SU-DHL-6 (cell line): Measurements from ENCODE around the gene LRCH3.

Experiments used
- H2AFZ ChIP-seq: fragments of 200-600 bp; sonication (generic); 2 replicates; pipeline ENCODE4 v1.6.1; 2014; ENCODE audit warnings: low read depth, mild to moderate bottlenecking, moderate library complexity, mixed read lengths, antibody characterized with exemption, low read length; ENCODE audit not compliant: severe bottlenecking
- H3F3A ChIP-seq: fragments of 200-600 bp; shearing (Covaris generic); 2 replicates; pipeline ENCODE4 v1.6.0; 2016; ENCODE audit warnings: antibody characterized with exemption, mild to moderate bottlenecking; ENCODE audit not compliant: insufficient read depth
- H3K27ac ChIP-seq: fragments of 200-600 bp; sonication (generic); 2 replicates; pipeline ENCODE4 v1.5.1; 2016; ENCODE audit warnings: low read depth, mild to moderate bottlenecking, low read length, moderate library complexity, mixed read lengths
- H3K27me3 ChIP-seq: fragments of 200-600 bp; sonication (generic), shearing (Covaris generic); 2 replicates; pipeline ENCODE4 v1.6.0; 2014; ENCODE audit warnings: mild to moderate bottlenecking, low read length
- H3K36me3 ChIP-seq: fragments of 200-600 bp; sonication (generic); 2 replicates; pipeline ENCODE4 v1.6.1; 2014; ENCODE audit warnings: mild to moderate bottlenecking, low read length, mixed read lengths
- H3K4me2 ChIP-seq: fragments of 300-600, 200-600 bp; shearing (Covaris generic), sonication (generic); 2 replicates; pipeline ENCODE4 v1.6.0; 2014; ENCODE audit warnings: low read length, low read depth, mild to moderate bottlenecking; ENCODE audit not compliant: poor library complexity, severe bottlenecking
- H3K4me3 ChIP-seq: fragments of 200-600 bp; sonication (generic); 2 replicates; pipeline ENCODE4 v1.5.1; 2014; ENCODE audit warnings: antibody characterized with exemption, low read length, mild to moderate bottlenecking, mixed read lengths; ENCODE audit not compliant: insufficient read depth, poor library complexity, severe bottlenecking
- H3K79me2 ChIP-seq: fragments of 200-600 bp; sonication (generic); 2 replicates; pipeline ENCODE4 v1.6.1; 2014; ENCODE audit warnings: mild to moderate bottlenecking, low read length, moderate library complexity; ENCODE audit not compliant: insufficient read depth
- H3K9ac ChIP-seq: fragments of 200-600 bp; sonication (generic); 2 replicates; pipeline ENCODE4 v1.7.0; 2014; ENCODE audit warnings: mild to moderate bottlenecking, low read length
- H3K9me2 ChIP-seq: fragments of 200-600 bp; sonication (generic); replicated peaks from 2 replicates; pipeline ENCODE4 v1.6.1; 2014; ENCODE audit warnings: low read length; ENCODE audit not compliant: insufficient read depth
- H3K9me3 ChIP-seq: fragments of 200-600 bp; sonication (generic); 2 replicates; pipeline ENCODE4 v1.6.1; 2014; ENCODE audit warnings: low read length, mixed read lengths; ENCODE audit not compliant: insufficient read depth
- H4K20me1 ChIP-seq: fragments of 200-600 bp; sonication (generic); 2 replicates; pipeline ENCODE4 v1.6.1; 2014; ENCODE audit warnings: low read depth, mild to moderate bottlenecking, antibody characterized with exemption, low read length, moderate library complexity, mixed read lengths
- EZH2phosphoT487 ChIP-seq: fragments of 200-600 bp; sonication (generic), shearing (Covaris generic); conservative IDR thresholded peaks from 2 replicates; pipeline ENCODE4 v1.6.1; 2018; ENCODE audit warnings: mild to moderate bottlenecking, antibody characterized with exemption, low read length, moderate library complexity, mixed read lengths
- TF ChIP-seq, protein P1 (sequence below): fragments of 200-600 bp; sonication (generic); IDR thresholded peaks from one replicate; pipeline ENCODE4 v1.5.1; 2017; ENCODE audit warnings: antibody characterized with exemption, mild to moderate bottlenecking, low read length, moderate library complexity; ENCODE audit not compliant: insufficient read depth, poor library complexity, severe bottlenecking

Gene LRCH3

DNA sequence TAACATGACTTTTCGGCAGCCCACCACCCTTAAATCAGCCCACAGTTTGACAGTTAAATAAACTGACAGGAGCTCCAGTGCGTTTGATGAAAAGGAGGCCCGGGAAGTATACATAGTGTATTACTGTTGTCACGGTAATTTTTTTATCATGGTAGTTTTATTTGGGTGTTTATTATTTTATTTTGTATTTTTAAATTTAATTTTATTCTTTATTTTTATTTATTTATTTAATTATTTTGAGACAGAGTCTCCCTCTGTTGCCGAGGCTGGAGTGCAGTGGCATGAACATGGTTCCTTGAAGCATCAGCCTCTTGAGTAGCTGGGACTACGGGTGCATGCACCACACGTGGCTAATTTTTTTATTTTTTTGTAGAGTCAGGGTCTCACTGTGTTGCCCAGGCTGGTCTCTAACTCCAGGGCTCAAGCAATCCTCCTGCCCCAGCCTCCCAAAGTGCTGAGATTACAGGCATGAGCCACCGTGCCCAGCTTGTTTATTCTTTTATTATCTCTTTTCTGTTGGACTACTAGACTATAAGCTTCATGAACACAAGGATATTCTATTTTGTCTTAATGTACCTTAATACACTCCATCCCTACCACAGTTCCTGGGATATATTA, 65.3 kb downstream of the LRCH3 start:
- Histone ChIP-seq H3K36me3 (peaks cover 3% of the 10 kb centered on the region; the same call in 1 of the 2 replicates), H3K4me3 (no peak overlapping the region), H3K27me3 (no peaks in the 10 kb centered on the region), H3K9ac (no peak overlapping the region), H3K27ac (no peak overlapping the region), H3K9me3 (no peaks in the 10 kb centered on the region), H3K79me2 (no peaks in the 10 kb centered on the region), H2AFZ (no peak overlapping the region), H3K9me2 (no peaks in the 10 kb centered on the region), H3K4me2 (no peak overlapping the region), H4K20me1 (no peaks in the 10 kb centered on the region), H3F3A (no peaks in the 10 kb centered on the region)
- TF ChIP-seq, protein P1, sequence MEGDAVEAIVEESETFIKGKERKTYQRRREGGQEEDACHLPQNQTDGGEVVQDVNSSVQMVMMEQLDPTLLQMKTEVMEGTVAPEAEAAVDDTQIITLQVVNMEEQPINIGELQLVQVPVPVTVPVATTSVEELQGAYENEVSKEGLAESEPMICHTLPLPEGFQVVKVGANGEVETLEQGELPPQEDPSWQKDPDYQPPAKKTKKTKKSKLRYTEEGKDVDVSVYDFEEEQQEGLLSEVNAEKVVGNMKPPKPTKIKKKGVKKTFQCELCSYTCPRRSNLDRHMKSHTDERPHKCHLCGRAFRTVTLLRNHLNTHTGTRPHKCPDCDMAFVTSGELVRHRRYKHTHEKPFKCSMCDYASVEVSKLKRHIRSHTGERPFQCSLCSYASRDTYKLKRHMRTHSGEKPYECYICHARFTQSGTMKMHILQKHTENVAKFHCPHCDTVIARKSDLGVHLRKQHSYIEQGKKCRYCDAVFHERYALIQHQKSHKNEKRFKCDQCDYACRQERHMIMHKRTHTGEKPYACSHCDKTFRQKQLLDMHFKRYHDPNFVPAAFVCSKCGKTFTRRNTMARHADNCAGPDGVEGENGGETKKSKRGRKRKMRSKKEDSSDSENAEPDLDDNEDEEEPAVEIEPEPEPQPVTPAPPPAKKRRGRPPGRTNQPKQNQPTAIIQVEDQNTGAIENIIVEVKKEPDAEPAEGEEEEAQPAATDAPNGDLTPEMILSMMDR = no peak
- no peak for TF ChIP-seq EZH2phosphoT487

DNA sequence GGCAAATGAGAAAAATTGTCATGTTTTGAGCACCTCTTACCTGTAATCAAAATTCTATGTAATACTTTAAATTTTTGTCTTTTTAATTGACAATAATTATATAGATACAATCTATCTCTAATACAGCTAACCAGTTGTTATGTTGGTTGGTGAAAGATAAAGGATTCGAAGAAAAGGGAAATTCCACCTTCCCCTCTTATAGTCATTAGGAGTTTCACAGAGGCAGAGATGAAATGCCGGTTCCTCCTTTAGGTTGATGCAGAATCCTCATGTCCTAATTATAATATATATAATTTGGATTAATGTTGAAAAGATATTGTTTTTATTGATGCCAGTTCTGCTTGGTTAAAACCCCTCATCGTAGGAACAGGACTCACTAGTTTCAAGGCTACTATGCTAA, 67.1 kb downstream of the LRCH3 start:
- Histone ChIP-seq H3F3A (no peaks in the 10 kb centered on the region), H3K9me2 (no peaks in the 10 kb centered on the region), H3K27ac (no peak overlapping the region), H3K36me3 (0 out of 2 replicates have a peak, but pooled peaks cover 5% of the 10 kb centered on the region), H3K9me3 (no peaks in the 10 kb centered on the region), H3K9ac (no peak overlapping the region), H3K27me3 (no peaks in the 10 kb centered on the region), H3K4me3 (no peak overlapping the region), H3K4me2 (no peak overlapping the region), H3K79me2 (no peaks in the 10 kb centered on the region), H4K20me1 (no peaks in the 10 kb centered on the region), H2AFZ (no peak overlapping the region)
- TF ChIP-seq EZH2phosphoT487 = no peak
- TF ChIP-seq, protein P1 = no peak

DNA sequence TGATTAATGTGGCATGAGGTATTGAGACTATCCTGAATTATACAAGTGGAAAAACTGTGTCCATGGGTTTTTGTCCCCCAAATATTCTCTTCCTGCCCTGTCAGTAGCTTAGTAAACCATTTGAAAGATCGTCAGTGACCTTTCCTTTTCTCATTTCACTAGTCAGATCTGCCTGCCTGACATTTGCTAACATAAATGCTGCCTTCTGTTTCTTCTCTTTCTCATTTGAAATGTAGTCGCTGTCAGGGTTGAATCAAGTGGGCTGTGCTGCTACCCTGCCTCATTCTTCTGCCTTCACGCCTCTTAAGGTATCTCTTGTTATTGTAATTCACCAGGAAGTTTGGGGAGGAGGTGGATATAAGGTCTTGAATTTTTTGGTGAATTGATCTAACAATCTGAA, 67.5 kb downstream of the LRCH3 start:
- Histone ChIP-seq H3K4me2 (no peak overlapping the region), H2AFZ (no peak overlapping the region), H3F3A (no peaks in the 10 kb centered on the region), H3K9ac (no peak overlapping the region), H3K27me3 (no peaks in the 10 kb centered on the region), H4K20me1 (no peaks in the 10 kb centered on the region), H3K36me3 (0 out of 2 replicates have a peak, but pooled peaks cover 5% of the 10 kb centered on the region), H3K4me3 (no peak overlapping the region), H3K27ac (no peak overlapping the region), H3K9me2 (no peaks in the 10 kb centered on the region), H3K9me3 (no peaks in the 10 kb centered on the region), H3K79me2 (no peaks in the 10 kb centered on the region)
- no peak for TF ChIP-seq EZH2phosphoT487
- TF ChIP-seq, protein P1 = no peak
